DOHH2 (cell line): ENCODE results near the gene TTLL10.

Source experiments
- EZH2phosphoT487 ChIP-seq: fragments of 200-600 bp; sonication (generic); IDR thresholded peaks from 2 replicates; pipeline ENCODE4 v1.6.1; 2017; ENCODE audit warnings: borderline replicate concordance, mild to moderate bottlenecking, antibody characterized with exemption, low read length, moderate library complexity, mixed read lengths
- TF ChIP-seq, protein P1 (sequence below): fragments of 200-600 bp; sonication (generic); IDR thresholded peaks from one replicate; pipeline ENCODE4 v1.5.1; 2014; ENCODE audit warnings: antibody characterized with exemption, mild to moderate bottlenecking, low read depth, low read length; ENCODE audit not compliant: poor library complexity, severe bottlenecking

DNA sequence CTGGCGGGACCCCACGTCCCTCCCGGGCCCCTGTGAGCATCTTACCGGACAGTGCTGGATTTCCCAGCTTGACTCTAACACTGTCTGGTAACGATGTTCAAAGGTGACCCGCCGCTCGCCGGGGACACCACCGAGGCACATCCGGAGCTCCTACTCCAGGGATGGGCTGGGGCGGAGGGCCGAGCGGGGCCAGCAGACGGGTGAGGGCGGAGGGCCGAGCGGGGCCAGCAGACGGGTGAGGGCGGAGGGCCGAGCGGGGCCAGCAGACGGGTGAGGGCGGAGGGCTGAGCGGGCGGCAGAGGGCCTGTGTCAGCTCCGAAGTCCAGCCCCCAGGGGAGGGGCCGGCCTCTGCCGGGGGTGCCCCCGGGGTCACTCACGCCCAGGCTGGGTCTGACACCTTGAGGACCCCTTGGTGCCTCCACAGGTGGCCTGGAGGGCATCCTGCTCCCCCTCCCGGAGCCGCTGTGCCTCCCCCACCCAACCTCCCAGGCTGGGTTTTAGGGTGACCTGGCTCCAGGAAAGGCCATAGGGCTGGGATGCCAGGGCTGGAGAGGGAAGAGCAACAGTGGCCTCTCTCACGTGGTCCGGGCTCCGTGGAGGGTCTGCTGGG is 5.7 kb upstream of the TTLL10 start:
- no peak for TF ChIP-seq EZH2phosphoT487
- TF ChIP-seq, protein P1, sequence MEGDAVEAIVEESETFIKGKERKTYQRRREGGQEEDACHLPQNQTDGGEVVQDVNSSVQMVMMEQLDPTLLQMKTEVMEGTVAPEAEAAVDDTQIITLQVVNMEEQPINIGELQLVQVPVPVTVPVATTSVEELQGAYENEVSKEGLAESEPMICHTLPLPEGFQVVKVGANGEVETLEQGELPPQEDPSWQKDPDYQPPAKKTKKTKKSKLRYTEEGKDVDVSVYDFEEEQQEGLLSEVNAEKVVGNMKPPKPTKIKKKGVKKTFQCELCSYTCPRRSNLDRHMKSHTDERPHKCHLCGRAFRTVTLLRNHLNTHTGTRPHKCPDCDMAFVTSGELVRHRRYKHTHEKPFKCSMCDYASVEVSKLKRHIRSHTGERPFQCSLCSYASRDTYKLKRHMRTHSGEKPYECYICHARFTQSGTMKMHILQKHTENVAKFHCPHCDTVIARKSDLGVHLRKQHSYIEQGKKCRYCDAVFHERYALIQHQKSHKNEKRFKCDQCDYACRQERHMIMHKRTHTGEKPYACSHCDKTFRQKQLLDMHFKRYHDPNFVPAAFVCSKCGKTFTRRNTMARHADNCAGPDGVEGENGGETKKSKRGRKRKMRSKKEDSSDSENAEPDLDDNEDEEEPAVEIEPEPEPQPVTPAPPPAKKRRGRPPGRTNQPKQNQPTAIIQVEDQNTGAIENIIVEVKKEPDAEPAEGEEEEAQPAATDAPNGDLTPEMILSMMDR: no peak
